PC-3 (cell line): ENCODE data around the gene SPATA2. TPM values are rescaled to one million over a fixed set of nuclear protein-coding genes. Genes with fewer than 3 reads are reported as not detected.

Experiments used
- ATAC-seq: fragments of 200-7000 bp; cut with Tn5 transposase; 2 replicates; pipeline ENCODE4 v1.9.1; 2020; ENCODE audit warnings: mild to moderate bottlenecking, moderate library complexity
- BruUV-seq: library from RNA; stranded (reverse); fragments of 400-500 nt; replicated peaks from 2 replicates; lab custom pipeline; 2021; lab: Mats Ljungman, UMichigan
- CTCF ChIA-PET: fragments of 300-600 bp; sonication (Branson Sonifier 250); formaldehyde crosslinking; loops from one replicate; lab custom pipeline; 2022; ENCODE audit warnings: antibody characterized with exemption; lab: Charles Lee
- POLR2A ChIA-PET: fragments of 300-600 bp; sonication (Branson Sonifier 250); formaldehyde crosslinking; loops from one replicate; lab custom pipeline; 2022; ENCODE audit warnings: antibody characterized with exemption; ENCODE audit not compliant: unreplicated experiment; lab: Charles Lee
- DNase-seq: peaks from one replicate; pipeline ENCODE4 v3.0.0-alpha.2; 2015
- H2AFZ ChIP-seq: fragments of 300-600 bp; sonication (generic); 2 replicates; pipeline ENCODE4 v1.6.0; 2016; ENCODE audit warnings: antibody characterized with exemption, low read length
- H3F3A ChIP-seq: fragments of 300-600 bp; sonication (generic); one replicate; pipeline ENCODE4 v1.6.0; 2017; ENCODE audit warnings: antibody characterized with exemption, low read length, control low read depth, mild to moderate bottlenecking; ENCODE audit not compliant: unreplicated experiment
- H3K27ac ChIP-seq: fragments of 300-600 bp; sonication (generic); 2 replicates; pipeline ENCODE4 v1.5.1; 2016; ENCODE audit warnings: mild to moderate bottlenecking, low read length
- H3K27me3 ChIP-seq: fragments of 300-600 bp; sonication (generic); 2 replicates; pipeline ENCODE4 v1.6.1; 2016; ENCODE audit warnings: low read length, mixed read lengths
- H3K36me3 ChIP-seq: fragments of 300-600 bp; sonication (generic); 2 replicates; pipeline ENCODE4 v1.6.1; 2016; ENCODE audit warnings: low read depth, mixed run types, low read length, mixed read lengths
- H3K4me1 ChIP-seq: fragments of 300-600 bp; sonication (generic); 2 replicates; pipeline ENCODE4 v1.5.1; 2016; ENCODE audit warnings: low read length; ENCODE audit not compliant: insufficient read depth
- H3K4me2 ChIP-seq: fragments of 300-600 bp; sonication (generic); 2 replicates; pipeline ENCODE4 v1.6.0; 2016; ENCODE audit warnings: low read length
- H3K4me3 ChIP-seq: fragments of 300-600 bp; sonication (generic); 2 replicates; pipeline ENCODE4 v1.5.1; 2016; ENCODE audit warnings: mild to moderate bottlenecking, low read length, mixed read lengths
- H3K79me2 ChIP-seq: fragments of 300-600 bp; sonication (generic); 2 replicates; pipeline ENCODE4 v1.6.1; 2017; ENCODE audit warnings: low read length, mixed read lengths
- H3K9ac ChIP-seq: fragments of 300-600 bp; sonication (generic); 2 replicates; pipeline ENCODE4 v1.6.0; 2016; ENCODE audit warnings: mild to moderate bottlenecking, low read length
- H3K9me2 ChIP-seq: fragments of 300-600 bp; sonication (generic); replicated peaks from 2 replicates; pipeline ENCODE4 v1.6.1; 2016; ENCODE audit warnings: mixed run types, low read length, mixed read lengths
- H3K9me3 ChIP-seq: fragments of 300-600 bp; sonication (generic); 2 replicates; pipeline ENCODE4 v1.6.1; 2016; ENCODE audit warnings: low read length, mixed read lengths
- H4K20me1 ChIP-seq: fragments of 300-600 bp; sonication (generic); 2 replicates; pipeline ENCODE4 v1.6.1; 2016; ENCODE audit warnings: low read length, mixed read lengths
- CTCF ChIP-seq: fragments of 300-600 bp; sonication (generic); conservative IDR thresholded peaks from 2 replicates; pipeline ENCODE4 v1.5.1; 2017; ENCODE audit warnings: antibody characterized with exemption, low read depth, mild to moderate bottlenecking, low read length
- EZH2 ChIP-seq: fragments of 300-600 bp; sonication (generic); IDR thresholded peaks from one replicate; pipeline ENCODE4 v1.6.1; 2017; ENCODE audit warnings: antibody characterized with exemption, mild to moderate bottlenecking, low read length; ENCODE audit not compliant: unreplicated experiment
- EZH2phosphoT487 ChIP-seq: fragments of 300-600 bp; sonication (generic); IDR thresholded peaks from 2 replicates; pipeline ENCODE4 v1.6.1; 2018; ENCODE audit warnings: mild to moderate bottlenecking, antibody characterized with exemption, low read length, borderline replicate concordance
- intact Hi-C: fragments of 100-400 bp; cut with micrococcal nuclease; formaldehyde crosslinking; loops from 2 replicates; pipeline ENCODE4 v1.9.0; 2023
- total RNA-seq: library from RNA; depleted of rRNA; stranded (reverse); fragments of >200 nt; gene quantifications from 2 replicates; pipeline ENCODE4 v1.2.3, GENCODE V29; 2014

Gene SPATA2
- total RNA-seq, 1 experiment from 2014 or later, result 7.4 TPM

DNA sequence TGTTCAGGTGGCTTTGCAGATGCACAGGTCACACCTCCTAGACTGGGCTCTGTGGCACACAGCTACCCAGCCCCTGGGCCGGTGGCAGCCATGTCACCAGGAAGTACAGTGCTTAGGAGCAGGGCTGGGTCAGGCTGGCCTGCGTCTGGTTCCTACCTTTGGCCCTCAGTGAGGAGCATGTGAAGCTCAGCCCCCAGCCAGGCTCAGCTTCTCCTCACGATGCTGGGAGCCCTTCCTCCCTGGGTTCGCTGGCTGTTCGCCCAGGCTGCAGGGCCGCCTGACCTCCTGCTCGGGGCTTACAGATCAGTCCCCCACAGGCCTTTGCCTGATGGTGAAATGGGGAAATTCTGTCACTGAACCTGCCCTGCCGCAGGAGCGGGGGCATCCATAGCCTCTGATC, 23.1 kb downstream of the SPATA2 start:
- H3K79me2 ChIP-seq, result no peaks in the 10 kb centered on the region
- H3K9me3 ChIP-seq, result no peaks in the 10 kb centered on the region
- DNase-seq (no peak), ATAC-seq (no peak)
- TF ChIP-seq EZH2, result no peak
- no peak for TF ChIP-seq EZH2phosphoT487
- no peak for TF ChIP-seq CTCF
- BruUV-seq, result no TSS peak
- H3K4me2 ChIP-seq, result no peak overlapping the region
- POLR2A ChIA-PET, result no interaction called here
- no peak overlapping the region for H3K9ac ChIP-seq
- CTCF ChIA-PET, result no interaction called here
- H3K4me1 ChIP-seq, result 0 out of 2 replicates have a peak, but pooled peaks cover 5% of the 10 kb centered on the region
- no peaks in the 10 kb centered on the region for H4K20me1 ChIP-seq
- no peaks in the 10 kb centered on the region for H3F3A ChIP-seq
- no peaks in the 10 kb centered on the region for H3K9me2 ChIP-seq
- H3K27me3 ChIP-seq, result no peaks in the 10 kb centered on the region
- no peak overlapping the region for H3K4me3 ChIP-seq
- no peaks in the 10 kb centered on the region for H3K36me3 ChIP-seq
- H2AFZ ChIP-seq, result no peak overlapping the region
- no peak overlapping the region for H3K27ac ChIP-seq
- intact Hi-C loops, result no loop called here

GRCh38 chr20:49891476-49892110, 23.7 kb downstream of the SPATA2 start:
- BruUV-seq, result no TSS peak
- Histone ChIP-seq H3K27ac (no peak overlapping the region), H3K4me3 (no peak overlapping the region), H3K9me3 (no peaks in the 10 kb centered on the region), H3K9me2 (no peaks in the 10 kb centered on the region), H3K36me3 (no peaks in the 10 kb centered on the region), H3K4me2 (no peak overlapping the region), H3K27me3 (no peaks in the 10 kb centered on the region), H3K9ac (no peak overlapping the region), H3K4me1 (0 out of 2 replicates have a peak, but pooled peaks cover 5% of the 10 kb centered on the region), H2AFZ (no peak overlapping the region), H4K20me1 (no peaks in the 10 kb centered on the region), H3F3A (no peaks in the 10 kb centered on the region), H3K79me2 (no peaks in the 10 kb centered on the region)
- POLR2A ChIA-PET, result no interaction called here
- no peak for ATAC-seq
- TF ChIP-seq EZH2 (no peak), CTCF (no peak), EZH2phosphoT487 (no peak)
- intact Hi-C loops, result no loop called here
- DNase-seq, result no peak
- CTCF ChIA-PET, result no interaction called here
